NCI-H2171 (cell line): ENCODE measurements around the gene KCMF1.

ENCODE experiments used
- DNase-seq: peaks from one replicate; lab custom pipeline; 2025; lab: John Stamatoyannopoulos, UW

KCMF1 gene

GRCh38 chr2:84956334-84957297 is 14.3 kb upstream of the KCMF1 start:
- no peak for DNase-seq

GRCh38 chr2:84957771-84958134 is 13.2 kb upstream of the KCMF1 start:
- DNase-seq = no peak

GRCh38 chr2:84958135-84959059 is 12.6 kb upstream of the KCMF1 start:
- DNase-seq = peak; percentile 8

GRCh38 chr2:84959095-84959565 is 11.8 kb upstream of the KCMF1 start:
- no peak for DNase-seq

- no peak for DNase-seq
Observed at GRCh38 chr2:84959566-84960506, 11.1 kb upstream of the KCMF1 start.

GRCh38 chr2:84962917-84963316 is 8.0 kb upstream of the KCMF1 start:
- no peak for DNase-seq

GRCh38 chr2:84963323-84963691 is 7.7 kb upstream of the KCMF1 start:
- DNase-seq = no peak

- no peak for DNase-seq
Observed at GRCh38 chr2:84963692-84964405, 7.1 kb upstream of the KCMF1 start.

- DNase-seq = no peak
Observed at GRCh38 chr2:84964406-84965191, 6.4 kb upstream of the KCMF1 start.

GRCh38 chr2:84965192-84965516 is 5.8 kb upstream of the KCMF1 start:
- no peak for DNase-seq

GRCh38 chr2:84965827-84966226 is 5.1 kb upstream of the KCMF1 start:
- no peak for DNase-seq

GRCh38 chr2:84966731-84967130 is 4.2 kb upstream of the KCMF1 start:
- DNase-seq = no peak

GRCh38 chr2:84969511-84970209 is 1.3 kb upstream of the KCMF1 start:
- DNase-seq = no peak

- peak; percentile 42 for DNase-seq
Observed at GRCh38 chr2:84970210-84970867, 622 bp upstream of the KCMF1 start.

- DNase-seq = peak; percentile 25
Observed at GRCh38 chr2:84971510-84972206, 697 bp downstream of the KCMF1 start.

- no peak for DNase-seq
Observed at GRCh38 chr2:84972207-84972783, 1.3 kb downstream of the KCMF1 start.

GRCh38 chr2:84972932-84973331 is 2.0 kb downstream of the KCMF1 start:
- DNase-seq = no peak
